ENCODE results near the gene SIDT2.
"Not testable (repeated sequence)": the region's sequence is repeated elsewhere in the genome, so short reads cannot be mapped to it uniquely, and the experiment has no call there.

DNA sequence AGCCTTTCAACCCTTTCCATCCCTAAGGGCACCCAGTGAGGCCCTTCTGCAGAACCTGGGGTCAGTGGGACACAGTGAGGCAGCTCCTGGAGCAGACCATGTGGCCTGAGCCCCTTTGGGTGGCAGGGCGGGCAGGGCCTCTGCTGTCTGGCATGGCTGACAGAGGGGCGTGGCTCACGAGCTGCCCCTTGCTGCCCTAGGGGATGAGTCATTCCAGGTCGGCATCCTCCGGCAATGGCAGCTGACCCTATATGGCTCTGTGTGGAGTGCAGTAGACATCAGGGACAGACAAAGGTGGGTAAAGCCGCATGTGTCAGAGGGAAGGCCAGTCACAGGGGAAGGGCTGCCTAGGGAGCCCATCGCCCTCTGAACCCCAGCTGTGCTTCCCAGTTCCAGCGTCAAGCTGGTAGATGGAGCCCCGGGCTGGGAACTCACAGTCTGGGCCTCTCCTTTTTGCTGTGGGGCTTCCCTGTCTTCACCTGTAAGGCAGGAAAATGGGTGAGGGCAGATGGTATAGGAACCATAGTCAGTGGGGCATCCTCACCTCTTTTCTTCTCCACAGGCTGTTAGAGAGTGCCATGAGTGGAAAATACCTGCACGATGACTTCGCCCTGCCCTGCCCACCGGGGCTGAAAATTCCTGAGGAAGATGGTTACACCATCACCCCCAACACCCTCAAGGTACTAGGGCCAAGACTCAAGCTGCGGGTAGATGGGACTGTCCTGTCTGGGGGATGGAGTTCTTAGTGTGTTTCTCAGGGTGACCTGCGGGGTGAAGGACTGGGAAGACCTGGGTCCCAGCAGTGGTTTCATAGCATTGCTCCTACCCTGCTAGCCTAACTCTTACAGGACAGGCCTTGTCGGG lies 41.1 kb upstream of the SIDT2 start:
- not testable (repeated sequence) for TF ChIP-seq POLR2AphosphoS5 (IDR thresholded peaks at IDR 0.05; ENCODE audit: low read depth, low read length)
- TF ChIP-seq, protein P1, sequence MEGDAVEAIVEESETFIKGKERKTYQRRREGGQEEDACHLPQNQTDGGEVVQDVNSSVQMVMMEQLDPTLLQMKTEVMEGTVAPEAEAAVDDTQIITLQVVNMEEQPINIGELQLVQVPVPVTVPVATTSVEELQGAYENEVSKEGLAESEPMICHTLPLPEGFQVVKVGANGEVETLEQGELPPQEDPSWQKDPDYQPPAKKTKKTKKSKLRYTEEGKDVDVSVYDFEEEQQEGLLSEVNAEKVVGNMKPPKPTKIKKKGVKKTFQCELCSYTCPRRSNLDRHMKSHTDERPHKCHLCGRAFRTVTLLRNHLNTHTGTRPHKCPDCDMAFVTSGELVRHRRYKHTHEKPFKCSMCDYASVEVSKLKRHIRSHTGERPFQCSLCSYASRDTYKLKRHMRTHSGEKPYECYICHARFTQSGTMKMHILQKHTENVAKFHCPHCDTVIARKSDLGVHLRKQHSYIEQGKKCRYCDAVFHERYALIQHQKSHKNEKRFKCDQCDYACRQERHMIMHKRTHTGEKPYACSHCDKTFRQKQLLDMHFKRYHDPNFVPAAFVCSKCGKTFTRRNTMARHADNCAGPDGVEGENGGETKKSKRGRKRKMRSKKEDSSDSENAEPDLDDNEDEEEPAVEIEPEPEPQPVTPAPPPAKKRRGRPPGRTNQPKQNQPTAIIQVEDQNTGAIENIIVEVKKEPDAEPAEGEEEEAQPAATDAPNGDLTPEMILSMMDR (IDR thresholded peaks at IDR 0.05) = not testable (repeated sequence)

Data from Panc1 (cell line).